Stimulated activated CD8-positive, alpha-beta memory T cell treated with anti-CD3 and anti-CD28 coated beads, Interleukin-12 subunit alpha, Interleukin-12 subunit beta, amount 100 ng/mL, for 1 hour (primary cell): ENCODE data around the gene DECR2.
"Not testable (repeated sequence)": the region's sequence is repeated elsewhere in the genome, so short reads cannot be mapped to it uniquely, and the experiment has no call there.

Experiments used
- DNase-seq: peaks from one replicate; pipeline ENCODE4 v3.0.0-alpha.2; 2020; ENCODE audit warnings: low read depth

Gene DECR2

GRCh38 chr16:366476-366875, 35.2 kb upstream of the DECR2 start:
- DNase-seq, result no peak

DNA sequence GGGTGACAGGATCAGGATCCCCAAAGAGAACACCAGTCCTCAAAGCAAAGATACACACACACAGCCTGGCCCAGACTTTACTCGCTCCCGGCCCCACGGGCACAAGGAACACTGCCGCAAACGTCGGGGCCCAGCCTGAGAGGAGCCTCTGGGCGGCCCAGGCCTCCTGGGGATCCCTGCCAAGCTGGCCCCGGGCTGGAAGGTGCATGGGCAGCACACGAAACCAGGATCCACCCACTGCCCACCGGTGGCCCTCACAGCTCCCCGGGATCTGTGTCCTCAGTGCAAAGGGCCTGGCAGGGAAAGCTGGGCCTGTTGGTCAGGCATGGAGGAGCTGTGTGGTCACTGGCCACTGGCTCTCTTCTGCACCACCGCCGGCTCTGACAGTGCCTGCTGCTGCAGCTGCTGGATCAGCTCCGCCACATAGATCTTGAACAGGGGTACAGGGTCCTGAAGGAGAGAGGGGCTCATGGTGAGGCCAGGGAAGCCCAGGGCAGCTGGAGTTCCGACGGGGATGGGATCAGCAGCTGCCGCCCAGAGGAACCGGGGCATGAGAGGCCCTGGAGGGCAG, 34.3 kb upstream of the DECR2 start:
- no peak for DNase-seq

GRCh38 chr16:368388-369158, 33.1 kb upstream of the DECR2 start:
- no peak for DNase-seq

DNA sequence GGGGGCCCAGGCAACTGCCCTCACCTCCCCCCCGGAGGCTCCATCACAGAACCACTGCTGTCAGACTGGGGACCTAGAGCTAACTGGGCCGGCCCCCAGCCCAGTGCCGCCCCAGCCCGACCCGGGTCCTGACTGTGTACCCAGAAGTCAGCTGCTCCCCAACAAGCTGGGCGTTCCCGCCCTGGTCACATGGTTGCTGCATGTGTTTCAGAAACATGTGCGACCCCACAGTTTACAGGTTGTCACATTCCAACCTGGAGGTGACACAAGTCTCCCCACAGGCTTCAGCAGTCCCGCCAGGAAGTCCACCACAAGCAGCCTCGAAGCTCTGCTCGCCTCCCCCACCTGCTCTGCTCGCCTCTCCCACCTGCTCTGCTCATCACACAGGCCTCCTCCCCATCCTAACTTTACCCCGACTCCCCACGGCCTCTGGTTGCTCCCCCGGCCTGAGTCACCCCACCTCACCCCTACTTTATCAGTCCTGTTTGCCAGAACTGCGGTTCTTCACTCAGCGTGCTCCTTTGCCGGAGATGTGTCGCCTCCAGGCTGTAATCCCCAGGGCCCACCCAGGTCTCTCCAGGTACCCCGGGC, 32.3 kb upstream of the DECR2 start:
- no peak for DNase-seq

- DNase-seq, result no peak
Observed at GRCh38 chr16:369866-370436, 31.7 kb upstream of the DECR2 start.

- DNase-seq, result peak; percentile 87
Observed at GRCh38 chr16:370443-370842, 31.2 kb upstream of the DECR2 start, which contains the start of gene MRPL28. Gene MRPL28, minus strand, starts transcription at chr16:370538. Its CDS starts 320 bp downstream, at chr16:370218.

- DNase-seq, result no peak
Observed at GRCh38 chr16:370979-371514, 30.6 kb upstream of the DECR2 start.

- no peak for DNase-seq
Observed at GRCh38 chr16:371515-372301, 30.0 kb upstream of the DECR2 start.

DNA sequence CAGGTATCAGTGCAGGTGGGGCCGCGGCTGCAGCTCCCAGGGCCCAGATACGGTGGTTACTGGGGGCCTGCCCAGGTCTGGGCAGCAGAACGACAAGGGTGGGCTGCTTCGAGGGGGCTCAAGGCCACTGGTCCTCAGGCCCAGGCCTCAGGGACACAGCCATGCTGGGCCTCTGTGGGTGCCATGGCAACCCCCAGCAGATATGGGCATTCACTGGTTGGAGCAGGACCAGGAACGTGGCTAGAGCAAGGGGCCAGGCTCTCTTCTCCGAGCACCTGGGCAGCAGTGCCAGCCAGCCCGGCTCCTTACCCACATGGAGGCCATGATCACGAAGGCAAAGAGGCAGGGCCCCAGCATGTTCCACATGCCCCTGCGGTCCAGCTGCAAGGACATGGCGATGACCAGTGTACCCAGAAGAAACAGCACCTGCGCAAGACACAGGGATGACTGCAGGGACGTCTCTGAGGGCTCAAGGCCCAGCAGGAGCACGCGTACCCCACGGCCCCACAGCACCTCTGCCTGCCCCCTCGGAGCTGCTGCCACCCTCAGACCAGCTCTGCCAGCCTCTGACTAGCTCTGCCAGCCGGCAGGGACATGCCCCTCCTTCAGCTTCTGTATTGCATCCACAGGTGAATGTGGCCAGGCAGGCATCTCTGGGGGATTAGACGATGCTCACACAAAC, 29.2 kb upstream of the DECR2 start:
- no peak for DNase-seq

GRCh38 chr16:373020-373598, 28.6 kb upstream of the DECR2 start:
- DNase-seq, result no peak

DNA sequence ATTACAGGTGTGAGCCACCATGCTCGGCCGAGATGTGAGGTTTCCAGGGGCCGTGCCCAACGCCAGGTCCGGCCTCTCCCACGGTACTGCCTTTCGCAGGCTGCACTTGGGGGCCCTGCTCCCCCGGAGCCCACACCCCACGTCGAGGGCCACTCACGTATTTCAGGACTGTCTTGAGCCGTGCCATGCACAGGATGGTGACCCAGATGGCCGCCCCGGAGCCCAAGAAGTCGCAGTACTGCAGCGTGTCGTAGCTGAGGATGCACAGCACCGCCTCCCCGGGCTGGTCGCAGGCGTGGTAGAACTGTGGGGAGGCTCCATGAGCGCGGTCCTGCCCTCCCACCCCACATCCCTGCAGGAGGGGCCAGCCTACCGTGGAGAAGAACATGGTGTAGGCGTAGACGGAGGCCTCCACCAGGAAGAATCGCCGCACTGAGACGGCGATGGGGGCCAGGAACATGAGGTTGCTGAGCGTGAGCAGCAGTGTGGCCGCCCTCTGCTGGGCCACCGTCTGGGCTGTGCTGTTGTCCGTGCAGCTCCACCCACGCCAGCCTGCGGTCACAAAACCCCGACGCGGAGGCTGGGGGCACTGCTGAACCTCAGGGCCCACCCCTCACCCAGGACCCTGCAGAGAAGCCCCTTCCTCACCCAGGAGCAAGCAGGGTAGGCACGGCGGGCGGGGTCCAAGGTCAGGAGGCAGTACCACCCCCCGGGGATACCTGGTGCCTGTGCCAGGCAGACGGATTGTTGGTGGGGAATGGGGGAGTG, 27.7 kb upstream of the DECR2 start:
- no peak for DNase-seq

DNA sequence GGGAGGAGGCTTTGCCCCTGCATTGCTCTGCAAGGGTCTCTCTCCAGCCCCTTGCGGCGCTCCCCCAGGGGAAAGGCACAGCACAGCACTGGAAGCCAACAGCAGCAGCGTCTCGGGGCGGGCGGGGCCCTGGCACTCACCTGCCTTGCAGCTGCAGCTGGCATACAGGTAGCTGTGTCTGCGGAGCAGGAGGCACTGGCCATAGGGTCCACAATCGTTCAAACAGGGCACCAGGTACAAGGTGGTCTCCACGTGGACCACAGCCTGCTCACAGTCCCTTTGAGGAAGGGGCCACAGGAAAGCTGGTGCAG, 27.1 kb upstream of the DECR2 start:
- DNase-seq, result no peak

DNA sequence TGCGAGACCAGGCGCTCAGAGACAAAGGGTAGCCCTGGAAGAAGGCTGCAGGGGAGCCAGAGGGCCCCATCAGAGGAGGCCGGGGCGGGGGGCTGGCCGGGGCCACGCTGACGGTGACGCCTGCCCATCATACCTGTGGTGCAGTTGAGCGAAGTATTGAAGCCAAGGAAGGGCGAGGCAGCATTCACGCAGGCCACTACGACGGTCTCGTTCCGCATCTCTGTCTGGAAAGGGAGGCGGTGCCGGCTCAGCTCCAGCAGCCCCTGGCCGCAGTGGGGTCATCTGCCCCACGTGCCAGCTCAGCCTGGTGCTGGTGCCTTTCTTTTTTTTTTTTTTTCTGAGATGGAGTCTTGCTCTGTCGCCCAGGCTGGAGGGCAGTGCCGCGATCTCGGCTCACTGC, 26.5 kb upstream of the DECR2 start:
- DNase-seq, result no peak

DNA sequence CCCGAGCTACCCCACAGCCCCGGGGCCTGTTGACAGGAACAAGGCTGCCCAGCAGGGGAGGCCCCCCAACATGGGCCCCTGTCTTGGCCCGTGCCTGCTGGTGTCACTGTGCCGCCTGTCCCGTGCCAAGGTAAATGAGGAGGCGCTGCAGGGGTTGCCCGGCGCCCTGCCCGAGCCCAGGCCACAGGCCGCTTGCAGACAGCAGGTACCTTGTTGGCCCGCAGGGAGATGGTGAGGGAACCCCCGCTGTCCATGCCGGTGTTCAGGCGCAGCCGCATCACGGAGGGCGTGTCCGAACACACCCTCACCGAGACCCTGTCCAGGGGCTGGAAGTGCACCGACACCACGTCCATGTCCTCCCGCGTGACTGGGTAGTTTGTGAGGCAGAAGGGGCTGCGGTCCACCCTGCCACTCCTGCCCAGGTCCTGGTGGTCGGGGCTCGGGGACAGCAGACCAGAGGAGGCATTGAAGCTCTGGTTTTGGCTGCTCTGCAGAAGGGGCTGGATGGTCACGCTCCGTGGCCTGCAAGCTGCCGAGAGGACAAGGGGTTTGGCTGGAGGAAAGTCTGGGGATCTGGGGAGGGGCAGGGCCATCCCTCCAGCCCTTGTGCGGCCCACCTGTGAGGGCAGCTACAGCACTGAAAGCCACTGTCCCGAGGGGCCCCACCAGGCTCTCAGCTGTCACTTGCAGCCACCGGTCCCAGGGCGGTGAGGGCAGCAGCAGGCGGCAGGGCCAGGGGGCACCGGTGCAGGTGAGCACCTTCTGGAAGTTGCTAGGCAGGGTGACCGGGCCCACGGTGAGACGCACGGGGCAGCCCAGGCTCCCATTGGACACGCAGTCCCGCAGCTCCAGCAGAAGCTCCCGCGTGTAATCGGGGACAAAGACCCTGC, 25.5 kb upstream of the DECR2 start:
- no peak for DNase-seq

DNA sequence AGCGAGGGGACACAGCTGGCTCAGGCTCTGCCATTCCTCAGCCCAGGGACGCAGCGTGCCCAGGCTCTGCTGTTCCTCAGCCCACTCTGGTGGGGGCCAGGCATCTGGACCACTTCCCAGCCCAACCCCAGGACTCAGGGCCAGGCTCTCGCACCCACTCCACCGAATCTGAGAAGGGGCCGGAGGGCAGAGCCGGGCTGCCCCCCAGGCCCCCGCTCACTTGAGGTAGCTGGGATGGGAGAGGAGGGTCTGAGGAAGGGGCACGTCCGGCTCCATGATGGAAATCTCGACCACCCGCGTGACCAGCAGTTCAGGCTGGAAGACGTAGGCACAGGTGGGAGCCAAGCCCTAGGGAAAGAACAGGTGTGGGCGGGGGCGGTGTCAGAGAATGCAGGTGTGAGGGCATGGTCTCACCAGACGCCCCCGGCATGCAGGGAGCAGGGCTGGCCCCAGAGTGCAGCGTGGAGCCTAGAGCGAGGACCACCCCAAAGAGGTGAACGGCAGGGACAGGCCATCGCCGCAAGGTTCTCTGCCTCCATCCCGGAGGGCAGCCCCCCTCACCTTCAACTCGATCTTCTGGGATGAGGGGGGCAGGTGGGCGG, 24.8 kb upstream of the DECR2 start:
- DNase-seq, result no peak

- no peak for DNase-seq
Observed at GRCh38 chr16:377419-377951, 24.2 kb upstream of the DECR2 start.

- DNase-seq, result not testable (repeated sequence)
Observed at GRCh38 chr16:378113-378820, 23.4 kb upstream of the DECR2 start.

- DNase-seq, result no peak
Observed at GRCh38 chr16:378821-379182, 22.9 kb upstream of the DECR2 start.
